Caco-2 (cell line): Measurements from ENCODE around the gene SH3GL2. TPM values are rescaled to one million over a fixed set of nuclear protein-coding genes. Genes with fewer than 3 reads are reported as not detected.

Experiments used
- BruUV-seq: library from RNA; stranded (reverse); fragments of 400-500 nt; replicated peaks from 2 replicates; lab custom pipeline; 2021; lab: Mats Ljungman, UMichigan
- CTCF ChIA-PET: fragments of 300-600 bp; sonication (Branson Sonifier 250); formaldehyde crosslinking; loops from one replicate; lab custom pipeline; 2022; ENCODE audit warnings: antibody characterized with exemption; lab: Charles Lee
- POLR2A ChIA-PET: fragments of 300-600 bp; sonication (Branson Sonifier 250); formaldehyde crosslinking; loops from one replicate; lab custom pipeline; 2022; ENCODE audit warnings: antibody characterized with exemption; lab: Charles Lee
- DNase-seq, 2 experiments: peaks; one replicate each; pipeline versions ENCODE4 v3.0.0 to v3.0.0-alpha.2; 2020 to 2022
- H3K27me3 ChIP-seq: replicated peaks from 2 replicates; pipeline ENCODE4 v1.6.0; 2011; ENCODE audit warnings: low read length; ENCODE audit not compliant: control insufficient read depth, insufficient read depth
- H3K36me3 ChIP-seq: 2 replicates; pipeline ENCODE4 v1.5.1; 2011; ENCODE audit warnings: low read length; ENCODE audit not compliant: control insufficient read depth, insufficient read depth
- H3K4me1 ChIP-seq: fragments of 250-450 bp; sonication (Bioruptor Pico); 2 replicates; pipeline ENCODE4 v1.5.1; 2020; ENCODE audit warnings: mild to moderate bottlenecking
- H3K4me3 ChIP-seq: 2 replicates; pipeline ENCODE4 v1.5.1; 2011; ENCODE audit warnings: low read depth, mild to moderate bottlenecking, control low read depth, low read length
- H3K9me3 ChIP-seq: fragments of 250-450 bp; sonication (Bioruptor Pico); 2 replicates; pipeline ENCODE4 v1.5.1; 2020; ENCODE audit warnings: mild to moderate bottlenecking, moderate library complexity
- H3K27ac Mint-ChIP-seq: one replicate; pipeline ENCODE4 v1.8.0; 2022; ENCODE audit warnings: mixed read lengths; ENCODE audit not compliant: unreplicated experiment
- H3K27me3 Mint-ChIP-seq: one replicate; pipeline ENCODE4 v1.8.0; 2022; ENCODE audit warnings: mixed read lengths; ENCODE audit not compliant: insufficient read depth, unreplicated experiment
- H3K36me3 Mint-ChIP-seq: one replicate; pipeline ENCODE4 v1.8.0; 2022; ENCODE audit warnings: mild to moderate bottlenecking, mixed read lengths; ENCODE audit not compliant: insufficient read depth, unreplicated experiment
- H3K4me1 Mint-ChIP-seq: one replicate; pipeline ENCODE4 v1.8.0; 2022; ENCODE audit warnings: low read depth, mixed read lengths; ENCODE audit not compliant: unreplicated experiment
- H3K4me3 Mint-ChIP-seq: one replicate; pipeline ENCODE4 v1.8.0; 2022; ENCODE audit warnings: mild to moderate bottlenecking, moderate library complexity, mixed read lengths; ENCODE audit not compliant: unreplicated experiment
- H3K9me3 Mint-ChIP-seq: one replicate; pipeline ENCODE4 v1.8.0; 2022; ENCODE audit warnings: mixed read lengths; ENCODE audit not compliant: unreplicated experiment
- intact Hi-C: fragments of 100-400 bp; cut with micrococcal nuclease; formaldehyde crosslinking; loops from one replicate; pipeline ENCODE4 v1.10.0; 2022; ENCODE audit not compliant: unreplicated experiment
- total RNA-seq: library from RNA; stranded (reverse); gene quantifications from 2 replicates; pipeline ENCODE4 v1.2.3, GENCODE V29; 2022
- TF ChIP-seq, protein P1 (sequence below), 2 experiments: fragments of 200-600 bp in 1 of 2; IDR thresholded peaks; 1 replicate in 1 of 2; 2 replicates in 1 of 2; pipeline versions ENCODE4 v1.5.1 to v1.8.0; 2011 to 2022; ENCODE audit warnings: antibody characterized with exemption in 1 of 2, control low read depth in 1 of 2, inconsistent platforms in 1 of 2, low read depth in 1 of 2, low read length in 1 of 2, mild to moderate bottlenecking in 1 of 2, moderate library complexity in 1 of 2; ENCODE audit not compliant: insufficient read depth in 1 of 2, severe bottlenecking in 1 of 2, unreplicated experiment in 1 of 2

The SH3GL2 gene
- total RNA-seq, 1 experiment from 2014 or later = not detected

DNA sequence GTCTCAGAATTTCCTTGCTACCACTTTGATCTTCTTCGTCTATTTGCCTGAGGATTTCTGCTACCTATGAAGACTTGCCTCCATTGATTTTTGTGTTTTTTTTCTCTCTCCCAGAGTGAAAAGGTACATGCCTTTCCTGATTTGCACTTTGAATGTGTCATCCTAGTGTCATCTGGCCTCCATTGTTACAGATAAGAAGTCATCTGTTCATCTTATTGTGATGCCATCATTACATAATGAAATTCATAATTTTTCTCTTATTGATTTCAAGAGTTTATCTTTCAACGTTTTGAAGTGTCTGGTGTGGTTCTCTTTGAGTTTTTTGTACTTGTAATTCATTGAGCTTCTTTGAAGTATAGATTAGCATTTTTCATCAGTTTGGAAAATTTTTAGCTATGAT is 144.8 kb downstream of the SH3GL2 start:
- BruUV-seq = no TSS peak
- Mint-ChIP-seq H3K4me3 (no peak overlapping the region), H3K9me3 (peaks cover 26% of the 10 kb centered on the region), H3K36me3 (no peaks in the 10 kb centered on the region), H3K4me1 (no peaks in the 10 kb centered on the region), H3K27me3 (no peaks in the 10 kb centered on the region), H3K27ac (no peak overlapping the region)
- POLR2A ChIA-PET = no interaction called here
- intact Hi-C loops = no loop called here
- no peak for DNase-seq
- CTCF ChIA-PET = no interaction called here
- Histone ChIP-seq H3K4me3 (no peak overlapping the region), H3K4me1 (no peaks in the 10 kb centered on the region), H3K36me3 (no peaks in the 10 kb centered on the region), H3K27me3 (no peaks in the 10 kb centered on the region), H3K9me3 (no peaks in the 10 kb centered on the region)
- TF ChIP-seq, protein P1, sequence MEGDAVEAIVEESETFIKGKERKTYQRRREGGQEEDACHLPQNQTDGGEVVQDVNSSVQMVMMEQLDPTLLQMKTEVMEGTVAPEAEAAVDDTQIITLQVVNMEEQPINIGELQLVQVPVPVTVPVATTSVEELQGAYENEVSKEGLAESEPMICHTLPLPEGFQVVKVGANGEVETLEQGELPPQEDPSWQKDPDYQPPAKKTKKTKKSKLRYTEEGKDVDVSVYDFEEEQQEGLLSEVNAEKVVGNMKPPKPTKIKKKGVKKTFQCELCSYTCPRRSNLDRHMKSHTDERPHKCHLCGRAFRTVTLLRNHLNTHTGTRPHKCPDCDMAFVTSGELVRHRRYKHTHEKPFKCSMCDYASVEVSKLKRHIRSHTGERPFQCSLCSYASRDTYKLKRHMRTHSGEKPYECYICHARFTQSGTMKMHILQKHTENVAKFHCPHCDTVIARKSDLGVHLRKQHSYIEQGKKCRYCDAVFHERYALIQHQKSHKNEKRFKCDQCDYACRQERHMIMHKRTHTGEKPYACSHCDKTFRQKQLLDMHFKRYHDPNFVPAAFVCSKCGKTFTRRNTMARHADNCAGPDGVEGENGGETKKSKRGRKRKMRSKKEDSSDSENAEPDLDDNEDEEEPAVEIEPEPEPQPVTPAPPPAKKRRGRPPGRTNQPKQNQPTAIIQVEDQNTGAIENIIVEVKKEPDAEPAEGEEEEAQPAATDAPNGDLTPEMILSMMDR (IDR thresholded peaks at IDR 0.05; ENCODE audit: insufficient read depth in 1 of 2, low read depth in 1 of 2, low read length in 1 of 2, severe bottlenecking in 1 of 2, unreplicated experiment in 1 of 2) = no peak

GRCh38 chr9:17725399-17726010 is 146.6 kb downstream of the SH3GL2 start:
- H3K27ac Mint-ChIP-seq = no peak overlapping the region
- H3K4me1 Mint-ChIP-seq = no peaks in the 10 kb centered on the region
- intact Hi-C loops = no loop called here
- no peaks in the 10 kb centered on the region for H3K27me3 ChIP-seq
- H3K4me1 ChIP-seq = no peaks in the 10 kb centered on the region
- H3K27me3 Mint-ChIP-seq = no peaks in the 10 kb centered on the region
- H3K4me3 ChIP-seq = no peak overlapping the region
- DNase-seq = no peak
- no TSS peak for BruUV-seq
- no peak overlapping the region for H3K4me3 Mint-ChIP-seq
- no peaks in the 10 kb centered on the region for H3K9me3 ChIP-seq
- no peaks in the 10 kb centered on the region for H3K36me3 ChIP-seq
- TF ChIP-seq, protein P1 (IDR thresholded peaks at IDR 0.05; ENCODE audit: insufficient read depth in 1 of 2, low read depth in 1 of 2, low read length in 1 of 2, severe bottlenecking in 1 of 2, unreplicated experiment in 1 of 2) = no peak
- ChIA-PET POLR2A (no interaction called here), CTCF (no interaction called here)
- H3K36me3 Mint-ChIP-seq = no peaks in the 10 kb centered on the region
- peaks cover 26% of the 10 kb centered on the region for H3K9me3 Mint-ChIP-seq

DNA sequence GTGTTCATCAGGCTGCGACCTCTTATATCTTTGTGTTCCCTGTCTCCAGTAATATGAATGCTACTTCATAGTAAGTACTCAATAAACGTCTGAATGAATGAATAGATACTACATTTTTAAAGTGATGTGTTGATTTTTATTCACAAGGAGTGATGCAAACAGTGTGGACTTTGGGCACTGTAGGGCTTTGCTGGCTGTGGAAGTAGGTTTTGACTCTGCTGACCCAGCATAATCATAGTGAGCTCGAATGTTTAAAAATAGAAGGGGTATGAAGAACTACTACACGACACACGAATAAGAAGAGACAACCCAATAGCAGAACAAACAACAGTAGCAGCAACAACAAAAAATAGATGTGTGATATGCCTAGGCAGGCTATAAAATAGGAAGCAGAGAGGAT is 147.4 kb downstream of the SH3GL2 start:
- H3K9me3 Mint-ChIP-seq = peaks cover 26% of the 10 kb centered on the region
- CTCF ChIA-PET = no interaction called here

More for the DNA sequence above, 147.4 kb downstream of the SH3GL2 start:
- no TSS peak for BruUV-seq
- H3K36me3 Mint-ChIP-seq = no peaks in the 10 kb centered on the region
- no peaks in the 10 kb centered on the region for H3K4me1 Mint-ChIP-seq
- DNase-seq = no peak
- Histone ChIP-seq H3K27me3 (no peaks in the 10 kb centered on the region), H3K36me3 (no peaks in the 10 kb centered on the region), H3K4me1 (no peaks in the 10 kb centered on the region), H3K9me3 (no peaks in the 10 kb centered on the region), H3K4me3 (no peak overlapping the region)
- POLR2A ChIA-PET = no interaction called here
- H3K4me3 Mint-ChIP-seq = no peak overlapping the region
- no peak overlapping the region for H3K27ac Mint-ChIP-seq
- no peaks in the 10 kb centered on the region for H3K27me3 Mint-ChIP-seq
- intact Hi-C loops = no loop called here
- TF ChIP-seq, protein P1 (IDR thresholded peaks at IDR 0.05; ENCODE audit: insufficient read depth in 1 of 2, low read depth in 1 of 2, low read length in 1 of 2, severe bottlenecking in 1 of 2, unreplicated experiment in 1 of 2) = no peak
